Esophagus (tissue), 2 donors: ENCODE results near the gene NUDT4B. TPM values are rescaled to one million over a fixed set of nuclear protein-coding genes. Genes with fewer than 3 reads are reported as not detected.
"Not testable (repeated sequence)": the region's sequence is repeated elsewhere in the genome, so short reads cannot be mapped to it uniquely, and the experiment has no call there.

Experiments used
- H3K27ac ChIP-seq, 2 donors: one replicate each; pipeline ENCODE4 v1.5.1; 2013; ENCODE audit warnings: low read depth in 2 of 2, mild to moderate bottlenecking in 2 of 2, inconsistent platforms in 1 of 2, low read length in 1 of 2, moderate library complexity in 1 of 2
- H3K27me3 ChIP-seq, 2 donors: one replicate each; pipeline ENCODE4 v1.6.1; 2013; ENCODE audit warnings: low read length in 2 of 2, control low read depth in 1 of 2, mild to moderate bottlenecking in 1 of 2; ENCODE audit not compliant: insufficient read depth in 2 of 2, control insufficient read depth in 1 of 2
- H3K36me3 ChIP-seq, 2 donors: one replicate each; pipeline ENCODE4 v1.6.1; 2013; ENCODE audit warnings: low read length in 1 of 2; ENCODE audit not compliant: control insufficient read depth in 2 of 2, insufficient read depth in 2 of 2
- H3K4me1 ChIP-seq, 2 donors: one replicate each; pipeline ENCODE4 v1.6.1; 2013; ENCODE audit warnings: low read length in 1 of 2; ENCODE audit not compliant: control insufficient read depth in 2 of 2, insufficient read depth in 2 of 2
- H3K4me3 ChIP-seq, 2 donors: one replicate each; pipeline ENCODE4 v1.5.1; 2013; ENCODE audit warnings: low read length in 2 of 2, mild to moderate bottlenecking in 2 of 2, low read depth in 1 of 2, moderate library complexity in 1 of 2
- H3K9me3 ChIP-seq, 2 donors: one replicate each; pipeline ENCODE4 v1.6.1; 2013; ENCODE audit warnings: mild to moderate bottlenecking in 2 of 2, low read depth in 1 of 2, low read length in 1 of 2, moderate library complexity in 1 of 2; ENCODE audit not compliant: control insufficient read depth in 2 of 2, insufficient read depth in 1 of 2
- whole genome bisulfite sequencing, 2 donors: extraction: QIAGEN DNeasy Blood & Tissue Kit; methylation state at CpG; one replicate each; pipeline ENCODE4 v1.1.7; 2013; 5-methylcytosine and 5-hydroxymethylcytosine counted together
- polyA plus RNA-seq, 2 donors: library from polyadenylated mRNA; stranded (reverse); fragments of 200-250 nt; gene quantifications; one replicate each; pipeline ENCODE4 v1.2.3, GENCODE V29; 2013
- donor health status: healthy with polysubstance abuse.
- donor health status: Bipolar disorder and iron deficiency.

NUDT4B gene
- under 1 TPM; 0.08 to 0.92 TPM for polyA plus RNA-seq

DNA sequence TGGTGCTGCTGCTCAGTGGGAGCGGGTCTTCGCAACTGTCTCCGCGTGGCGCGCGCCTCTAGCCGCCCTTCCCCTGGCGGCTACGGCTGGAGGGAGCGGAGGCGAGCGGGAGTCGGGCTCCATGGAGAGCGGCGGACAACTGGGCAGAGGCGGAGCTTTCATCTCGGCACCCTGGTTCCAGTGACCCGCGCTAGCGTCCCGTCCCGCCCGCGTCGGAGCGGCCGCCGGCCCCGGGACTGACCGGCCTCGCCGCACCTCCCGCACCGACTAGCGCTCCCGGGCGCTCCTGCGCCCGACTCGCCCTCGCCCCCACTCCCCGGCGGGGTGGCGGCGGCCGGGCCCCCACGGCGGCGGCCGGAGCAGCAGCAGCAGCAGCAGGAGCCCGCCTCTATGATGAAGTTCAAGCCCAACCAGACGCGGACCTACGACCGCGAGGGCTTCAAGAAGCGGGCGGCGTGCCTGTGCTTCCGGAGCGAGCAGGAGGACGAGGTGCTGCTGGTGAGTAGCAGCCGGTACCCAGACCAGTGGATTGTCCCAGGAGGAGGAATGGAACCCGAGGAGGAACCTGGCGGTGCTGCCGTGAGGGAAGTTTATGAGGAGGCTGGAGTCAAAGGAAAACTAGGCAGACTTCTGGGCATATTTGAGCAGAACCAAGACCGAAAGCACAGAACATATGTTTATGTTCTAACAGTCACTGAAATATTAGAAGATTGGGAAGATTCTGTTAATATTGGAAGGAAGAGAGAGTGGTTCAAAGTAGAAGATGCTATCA is at the start of gene NUDT4B:
Gene NUDT4B (plus strand): TSS at position 212 of the 772 bp plus-strand sequence. CDS start 179 bp downstream, at position 391.
- H3K4me3 ChIP-seq, H3K9me3 ChIP-seq, H3K27me3 ChIP-seq, H3K36me3 ChIP-seq, H3K27ac ChIP-seq, H3K4me1 ChIP-seq: not testable (repeated sequence)
- no CpG with 5 or more reads among the region's 68 CpGs for WGBS, 2 donors

GRCh38 chr1:148699357-148699756 is 49.2 kb upstream of the NUDT4B start:
- no CpG with 5 or more reads among the region's 5 CpGs for WGBS, 2 donors
- not testable (repeated sequence) for H3K4me1 ChIP-seq, H3K4me3 ChIP-seq, H3K9me3 ChIP-seq, H3K36me3 ChIP-seq, H3K27ac ChIP-seq, H3K27me3 ChIP-seq

DNA sequence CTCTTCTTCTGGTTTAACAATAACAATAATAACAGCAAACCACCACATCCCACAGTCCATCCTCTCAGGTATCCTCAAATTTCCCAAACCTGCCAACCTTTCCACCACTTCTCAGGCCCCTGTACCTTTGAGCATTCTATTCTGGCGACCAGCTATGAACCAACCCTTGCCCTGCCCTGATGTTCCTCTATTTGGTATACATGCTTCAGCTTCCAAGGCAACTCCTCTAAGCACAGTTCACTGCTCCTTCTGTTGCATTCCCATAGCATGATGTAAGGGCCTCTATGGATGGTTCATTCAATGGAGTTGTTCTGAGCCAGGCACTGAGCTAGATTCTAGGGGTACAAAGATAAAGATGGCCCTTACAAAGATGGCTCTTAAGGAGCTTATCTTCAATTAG is 46.3 kb upstream of the NUDT4B start:
- not testable (repeated sequence) for H3K27ac ChIP-seq, H3K4me3 ChIP-seq, H3K36me3 ChIP-seq, H3K9me3 ChIP-seq, H3K27me3 ChIP-seq, H3K4me1 ChIP-seq
- no CpG with 5 or more reads among the region's 1 CpG for WGBS, 2 donors

GRCh38 chr1:148703973-148704591 is 44.5 kb upstream of the NUDT4B start:
- whole genome bisulfite sequencing, 2 donors = no CpG with 5 or more reads among the region's 5 CpGs
- not testable (repeated sequence) for H3K4me1 ChIP-seq, H3K27ac ChIP-seq, H3K9me3 ChIP-seq, H3K27me3 ChIP-seq, H3K36me3 ChIP-seq, H3K4me3 ChIP-seq

GRCh38 chr1:148705316-148705948 is 43.1 kb upstream of the NUDT4B start:
- not testable (repeated sequence) for H3K27me3 ChIP-seq, H3K4me1 ChIP-seq, H3K36me3 ChIP-seq, H3K27ac ChIP-seq, H3K9me3 ChIP-seq, H3K4me3 ChIP-seq
- WGBS, 2 donors = 63% methylated on average over 1 of the region's 4 CpGs; no CpG with 5 or more reads in 1 of the 2 donors

DNA sequence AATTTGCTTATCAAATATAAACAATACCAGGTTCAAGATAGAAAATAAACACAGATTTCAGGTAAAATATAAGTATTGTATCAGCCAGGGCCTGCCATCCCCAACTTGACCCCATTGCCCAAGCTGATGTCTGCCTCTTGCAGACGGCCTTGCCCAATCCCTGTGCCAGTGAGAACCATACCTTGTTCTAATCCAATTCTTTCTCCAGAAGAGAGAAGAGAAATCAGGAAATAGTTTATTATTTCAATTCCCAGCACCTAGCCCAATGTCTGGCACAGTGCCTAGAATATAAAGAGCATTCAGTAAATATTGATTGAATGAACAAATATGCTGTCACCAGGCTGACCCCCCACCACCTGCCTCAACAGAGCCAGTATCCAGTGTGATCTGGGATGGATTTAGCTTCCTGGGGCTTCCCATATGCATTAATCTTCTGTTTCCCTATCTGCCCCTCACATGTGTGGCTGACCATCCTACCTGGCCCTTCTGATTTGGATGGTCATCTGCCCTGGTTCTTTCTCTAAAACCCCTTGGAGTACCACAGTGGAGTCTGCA is 39.7 kb upstream of the NUDT4B start:
- H3K36me3 ChIP-seq = not testable (repeated sequence)

GRCh38 chr1:148710772-148711523 is 37.6 kb upstream of the NUDT4B start:
- not testable (repeated sequence) for H3K4me1 ChIP-seq, H3K27ac ChIP-seq, H3K9me3 ChIP-seq, H3K4me3 ChIP-seq, H3K36me3 ChIP-seq, H3K27me3 ChIP-seq
- WGBS, 2 donors = no CpG with 5 or more reads among the region's 8 CpGs

More for the DNA sequence above, 39.7 kb upstream of the NUDT4B start:
- not testable (repeated sequence) for H3K27me3 ChIP-seq, H3K4me3 ChIP-seq, H3K9me3 ChIP-seq, H3K27ac ChIP-seq, H3K4me1 ChIP-seq
- WGBS, 2 donors = no CpG with 5 or more reads among the region's 1 CpG

GRCh38 chr1:148712353-148712752 is 36.2 kb upstream of the NUDT4B start:
- H3K36me3 ChIP-seq, H3K4me1 ChIP-seq, H3K4me3 ChIP-seq, H3K9me3 ChIP-seq, H3K27me3 ChIP-seq, H3K27ac ChIP-seq: not testable (repeated sequence)
- WGBS, 2 donors = 28 to 29% methylated on average over 1 of the region's 1 CpG

DNA sequence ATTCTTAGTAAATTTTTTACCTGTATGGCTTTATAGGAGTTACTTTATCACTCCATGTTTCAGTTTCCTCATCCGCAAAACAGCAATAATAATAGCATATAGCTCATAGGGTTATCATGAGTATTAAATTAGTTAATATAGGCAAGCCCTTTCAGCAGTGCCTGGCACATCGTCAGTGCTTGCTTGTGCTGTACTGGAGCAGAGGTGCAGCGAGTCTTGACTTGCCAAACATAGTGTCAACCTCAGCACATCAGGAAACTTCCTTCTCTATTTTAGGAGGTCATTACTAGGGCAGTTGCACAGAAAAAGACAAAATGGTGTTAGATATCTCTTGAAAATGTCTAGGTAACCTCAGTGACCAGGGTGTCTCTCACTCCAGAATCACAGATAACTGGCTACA is 33.1 kb upstream of the NUDT4B start:
- WGBS, 2 donors = no CpG with 5 or more reads among the region's 3 CpGs
- H3K9me3 ChIP-seq, H3K36me3 ChIP-seq, H3K27me3 ChIP-seq, H3K4me3 ChIP-seq, H3K27ac ChIP-seq, H3K4me1 ChIP-seq: not testable (repeated sequence)
